IMR-90 (cell line): Measurements from ENCODE around the gene TSC22D3. TPM values are rescaled to one million over a fixed set of nuclear protein-coding genes. Genes with fewer than 3 reads are reported as not detected.

Source experiments
- ATAC-seq: fragments of 200-7000 bp; cut with Tn5 transposase; 2 replicates; pipeline ENCODE4 v1.9.1; 2020; ENCODE audit warnings: low read depth, mild to moderate bottlenecking, moderate library complexity
- BruUV-seq: library from RNA; stranded (reverse); fragments of 400-500 nt; replicated peaks from 2 replicates; lab custom pipeline; 2021; lab: Mats Ljungman, UMichigan
- CTCF ChIA-PET: fragments of 300-600 bp; formaldehyde crosslinking; extraction: SDS; loops from one replicate; lab custom pipeline; 2021; ENCODE audit warnings: antibody characterized with exemption; lab: Yijun Ruan, JAX
- POLR2A ChIA-PET: fragments of 300-600 bp; sonication (Branson Sonifier 250); formaldehyde crosslinking; loops from one replicate; lab custom pipeline; 2022; ENCODE audit warnings: antibody characterized with exemption; ENCODE audit not compliant: unreplicated experiment; lab: Charles Lee
- DNase-seq: peaks from one replicate; pipeline ENCODE4 v3.0.0; 2013
- H2AFZ ChIP-seq: replicated peaks from 2 replicates; pipeline ENCODE3; 2013; ENCODE audit warnings: low read length, mild to moderate bottlenecking; ENCODE audit not compliant: poor library complexity
- H2AK5ac ChIP-seq: 2 replicates; pipeline ENCODE4 v1.6.1; 2013; ENCODE audit warnings: low read depth, low read length, inconsistent platforms
- H2AK9ac ChIP-seq: replicated peaks from 2 replicates; pipeline ENCODE3; 2013; ENCODE audit warnings: mild to moderate bottlenecking, low read depth, low read length, moderate library complexity; ENCODE audit not compliant: poor library complexity
- H2BK120ac ChIP-seq: 2 replicates; pipeline ENCODE4 v1.6.1; 2013; ENCODE audit warnings: low read depth, low read length, inconsistent platforms
- H2BK15ac ChIP-seq: 3 replicates; pipeline ENCODE4 v1.6.1; 2013; ENCODE audit warnings: low read depth, low read length, inconsistent platforms
- H2BK20ac ChIP-seq: 2 replicates; pipeline ENCODE4 v1.6.1; 2013; ENCODE audit warnings: low read depth, mild to moderate bottlenecking, inconsistent platforms, low read length, moderate library complexity
- H2BK5ac ChIP-seq: 2 replicates; pipeline ENCODE4 v1.6.1; 2013; ENCODE audit warnings: mild to moderate bottlenecking, low read depth, low read length, inconsistent platforms; ENCODE audit not compliant: poor library complexity, severe bottlenecking
- H3K14ac ChIP-seq: replicated peaks from 2 replicates; pipeline ENCODE4 v1.6.1; 2013; ENCODE audit warnings: low read depth, low read length, inconsistent platforms
- H3K18ac ChIP-seq: 2 replicates; pipeline ENCODE4 v1.6.1; 2013; ENCODE audit warnings: low read depth, low read length, control low read depth
- H3K23ac ChIP-seq: 2 replicates; pipeline ENCODE4 v1.6.1; 2013; ENCODE audit warnings: low read depth, low read length, inconsistent platforms
- H3K27ac ChIP-seq: 2 replicates; pipeline ENCODE4 v1.5.1; 2013; ENCODE audit warnings: mild to moderate bottlenecking, control low read depth, low read length; ENCODE audit not compliant: insufficient read depth
- H3K27me3 ChIP-seq: 2 replicates; pipeline ENCODE4 v1.6.1; 2013; ENCODE audit warnings: low read length; ENCODE audit not compliant: control insufficient read depth, insufficient read depth
- H3K36me3 ChIP-seq: 2 replicates; pipeline ENCODE4 v1.6.1; 2013; ENCODE audit warnings: low read length, mixed read lengths; ENCODE audit not compliant: control insufficient read depth, insufficient read depth
- H3K4ac ChIP-seq: 2 replicates; pipeline ENCODE4 v1.6.1; 2013; ENCODE audit warnings: low read depth, low read length, inconsistent platforms
- H3K4me1 ChIP-seq: 2 replicates; pipeline ENCODE4 v1.6.1; 2013; ENCODE audit warnings: low read length, mixed read lengths; ENCODE audit not compliant: control insufficient read depth, insufficient read depth
- H3K4me2 ChIP-seq: 2 replicates; pipeline ENCODE4 v1.6.1; 2013; ENCODE audit warnings: low read depth, mild to moderate bottlenecking, control low read depth, low read length, moderate library complexity
- H3K4me3 ChIP-seq: 2 replicates; pipeline ENCODE4 v1.5.1; 2013; ENCODE audit warnings: low read depth, mild to moderate bottlenecking, control low read depth, low read length, moderate library complexity; ENCODE audit not compliant: insufficient read depth
- H3K56ac ChIP-seq: 2 replicates; pipeline ENCODE4 v1.6.1; 2013; ENCODE audit warnings: low read length, inconsistent platforms; ENCODE audit not compliant: insufficient read depth; ENCODE audit errors: extremely low read depth
- H3K79me1 ChIP-seq, 2 experiments: 2 replicates each; pipeline ENCODE4 v1.6.1; 2013; ENCODE audit warnings: low read length in 2 of 2, inconsistent platforms in 1 of 2, low read depth in 1 of 2
- H3K9ac ChIP-seq: 2 replicates; pipeline ENCODE4 v1.6.1; 2013; ENCODE audit warnings: low read depth, low read length, control low read depth
- H3K9me1 ChIP-seq: 2 replicates; pipeline ENCODE4 v1.6.1; 2013; ENCODE audit warnings: low read length, inconsistent platforms; ENCODE audit not compliant: insufficient read depth
- H3K9me3 ChIP-seq: 2 replicates; pipeline ENCODE4 v1.6.1; 2013; ENCODE audit warnings: low read length; ENCODE audit not compliant: control insufficient read depth, insufficient read depth
- H4K20me1 ChIP-seq: 2 replicates; pipeline ENCODE4 v1.6.1; 2013; ENCODE audit warnings: low read length, inconsistent platforms; ENCODE audit not compliant: insufficient read depth
- H4K5ac ChIP-seq: 2 replicates; pipeline ENCODE4 v1.6.1; 2013; ENCODE audit warnings: mild to moderate bottlenecking, low read depth, low read length, control low read depth
- H4K8ac ChIP-seq, 2 experiments: 2 replicates each; pipeline ENCODE4 v1.6.1; 2013; ENCODE audit warnings: low read depth in 2 of 2, low read length in 2 of 2, control low read depth in 1 of 2, inconsistent platforms in 1 of 2
- H4K91ac ChIP-seq: 2 replicates; pipeline ENCODE4 v1.6.1; 2013; ENCODE audit warnings: low read depth, low read length, inconsistent platforms; ENCODE audit not compliant: insufficient read depth
- CHD1 ChIP-seq: IDR thresholded peaks from 2 replicates; pipeline ENCODE4 v1.6.1; 2012; ENCODE audit warnings: low read depth, low read length, improper control_type of control experiment
- MAZ ChIP-seq: IDR thresholded peaks from 2 replicates; pipeline ENCODE4 v1.6.1; 2012; ENCODE audit warnings: low read depth, mild to moderate bottlenecking, low read length, improper control_type of control experiment, moderate library complexity, borderline replicate concordance
- MXI1 ChIP-seq: IDR thresholded peaks from 2 replicates; pipeline ENCODE4 v1.6.1; 2012; ENCODE audit warnings: low read depth, mild to moderate bottlenecking, low read length, moderate library complexity, borderline replicate concordance
- NFE2L2 ChIP-seq: fragments of 150-350 bp; IDR thresholded peaks from 2 replicates; pipeline ENCODE4 v1.6.1; 2016; ENCODE audit warnings: low read depth, mild to moderate bottlenecking, low read length
- POLR2A ChIP-seq: IDR thresholded peaks from 2 replicates; pipeline ENCODE4 v1.6.1; 2012; ENCODE audit warnings: mild to moderate bottlenecking, low read depth, low read length
- SMC3 ChIP-seq: fragments of 150-350 bp; IDR thresholded peaks from 2 replicates; pipeline ENCODE4 v1.6.1; 2016; ENCODE audit warnings: low read depth, mild to moderate bottlenecking, antibody characterized with exemption, low read length, moderate library complexity
- WGBS, 2 experiments: methylation state at CpG; one replicate each; pipeline versions ENCODE4 v1.1.5 to v1.1.7; 2013; ENCODE audit warnings: missing lambda C conversion rate in 2 of 2; ENCODE audit not compliant: insufficient read length in 1 of 2; ENCODE audit errors: extremely low coverage in 2 of 2; 5-methylcytosine and 5-hydroxymethylcytosine counted together
- dilution Hi-C: fragments of 300-500 bp; cut with HindIII; formaldehyde crosslinking; loops from one replicate; pipeline ENCODE4 v1.14.3; 2018; ENCODE audit warnings: low sequenced_read_pairs; ENCODE audit not compliant: unreplicated experiment
- in situ Hi-C: fragments of 300-500 bp; cut with MboI; formaldehyde crosslinking; loops from 3 replicates; pipeline ENCODE4 v1.14.3; 2019; ENCODE audit warnings: low sequenced_read_pairs, inconsistent platforms, mixed read lengths
- intact Hi-C: fragments of 100-400 bp; cut with micrococcal nuclease; formaldehyde crosslinking; loops from 2 replicates; pipeline ENCODE4 v1.10.0; 2022
- polyA plus RNA-seq, 3 experiments: library from polyadenylated mRNA; depleted of rRNA; stranded (reverse); fragments of >200 nt; gene quantifications; 2 replicates each; pipeline ENCODE4 v1.2.3, GENCODE V29; 2012; ENCODE audit warnings: low replicate concordance in 1 of 3
- total RNA-seq: library from RNA; depleted of rRNA; stranded (reverse); fragments of >200 nt; gene quantifications from 2 replicates; pipeline ENCODE4 v1.2.3, GENCODE V29; 2012
- TF ChIP-seq, protein P1 (sequence below): conservative IDR thresholded peaks from 2 replicates; pipeline ENCODE4 v1.5.1; 2012; ENCODE audit warnings: mild to moderate bottlenecking, low read depth, low read length, improper control_type of control experiment

TSC22D3 gene
- total and polyA plus RNA-seq, 2 of the 4 experiments (the other 2 are of a cell fraction): 9.9 to 14.0 TPM

DNA sequence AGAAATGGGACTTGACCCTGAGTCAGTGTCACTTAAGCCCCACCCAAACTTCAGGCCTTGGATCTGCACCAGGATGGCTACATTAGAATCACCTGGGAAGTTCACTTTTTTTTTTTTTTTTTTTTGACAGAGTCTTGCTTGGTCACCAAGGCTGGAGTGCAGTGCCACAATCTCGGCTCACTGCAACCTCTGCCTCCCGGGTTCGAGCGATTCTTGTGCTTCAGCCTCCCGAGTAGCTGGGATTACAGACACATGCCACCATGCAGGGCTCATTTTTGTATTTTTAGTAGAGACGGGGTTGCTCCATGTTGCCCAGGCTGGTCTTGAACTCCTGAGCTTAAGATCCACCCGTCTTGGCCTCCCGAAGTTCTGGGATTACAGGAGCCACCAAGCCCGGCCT lies 4.9 kb upstream of the TSC22D3 start:
- Histone ChIP-seq H3K9me1 (no peaks in the 10 kb centered on the region), H2AK9ac (no peak overlapping the region), H3K56ac (no peak overlapping the region), H2BK5ac (no peak overlapping the region), H4K91ac (no peak overlapping the region), H3K9ac (no peak overlapping the region), H3K4me3 (no peak overlapping the region), H2AFZ (no peak overlapping the region), H3K27me3 (peaks cover under 1% of the 10 kb centered on the region), H3K14ac (no peak overlapping the region), H3K18ac (no peak overlapping the region), H4K20me1 (no peaks in the 10 kb centered on the region), H3K4ac (no peak overlapping the region), H3K23ac (no peak overlapping the region), H2AK5ac (no peak overlapping the region), H4K8ac (no peak overlapping the region), H2BK15ac (no peak overlapping the region), H3K27ac (no peak overlapping the region), H3K4me2 (no peak overlapping the region), H3K36me3 (no peaks in the 10 kb centered on the region), H2BK20ac (no peak overlapping the region), H3K79me1 (no peaks in the 10 kb centered on the region), H4K5ac (no peak overlapping the region), H3K9me3 (no peaks in the 10 kb centered on the region), H2BK120ac (no peak overlapping the region), H3K4me1 (no peaks in the 10 kb centered on the region)
- ChIA-PET CTCF (interaction anchor here (0.6 kb wide), 1 partner anchor 112 kb away, joined by 3 read pairs; no protein-coding TSS in a partner anchor), POLR2A (no interaction called here)
- in situ Hi-C loops: no loop called here
- intact Hi-C loops: no loop called here
- TF ChIP-seq CHD1 (no peak), NFE2L2 (no peak), POLR2A (no peak), SMC3 (no peak), MXI1 (no peak), MAZ (no peak)
- TF ChIP-seq, protein P1, sequence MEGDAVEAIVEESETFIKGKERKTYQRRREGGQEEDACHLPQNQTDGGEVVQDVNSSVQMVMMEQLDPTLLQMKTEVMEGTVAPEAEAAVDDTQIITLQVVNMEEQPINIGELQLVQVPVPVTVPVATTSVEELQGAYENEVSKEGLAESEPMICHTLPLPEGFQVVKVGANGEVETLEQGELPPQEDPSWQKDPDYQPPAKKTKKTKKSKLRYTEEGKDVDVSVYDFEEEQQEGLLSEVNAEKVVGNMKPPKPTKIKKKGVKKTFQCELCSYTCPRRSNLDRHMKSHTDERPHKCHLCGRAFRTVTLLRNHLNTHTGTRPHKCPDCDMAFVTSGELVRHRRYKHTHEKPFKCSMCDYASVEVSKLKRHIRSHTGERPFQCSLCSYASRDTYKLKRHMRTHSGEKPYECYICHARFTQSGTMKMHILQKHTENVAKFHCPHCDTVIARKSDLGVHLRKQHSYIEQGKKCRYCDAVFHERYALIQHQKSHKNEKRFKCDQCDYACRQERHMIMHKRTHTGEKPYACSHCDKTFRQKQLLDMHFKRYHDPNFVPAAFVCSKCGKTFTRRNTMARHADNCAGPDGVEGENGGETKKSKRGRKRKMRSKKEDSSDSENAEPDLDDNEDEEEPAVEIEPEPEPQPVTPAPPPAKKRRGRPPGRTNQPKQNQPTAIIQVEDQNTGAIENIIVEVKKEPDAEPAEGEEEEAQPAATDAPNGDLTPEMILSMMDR: no peak
- ATAC-seq: no peak
- DNase-seq: no peak
- BruUV-seq: no TSS peak
- dilution Hi-C loops: no loop called here
- 80% methylated on average over 4 of the region's 9 CpGs; no CpG with 5 or more reads in 1 of the 2 experiments for WGBS, 2 experiments
